ENCODE results near the gene C22orf23. TPM values are rescaled to one million over a fixed set of nuclear protein-coding genes. Genes with fewer than 3 reads are reported as not detected.

C22orf23 gene
- total and polyA plus RNA-seq, 2 of the 4 experiments (the other 2 are of a cell fraction), result 0.39 to 0.54 TPM

- Histone ChIP-seq H3K4me3 (ENCODE audit: insufficient read depth, low read depth, low read length) (no peak overlapping the region), H2BK15ac (ENCODE audit: low read depth, low read length) (no peak overlapping the region), H3K9me1 (ENCODE audit: insufficient read depth, low read length) (no peaks in the 10 kb centered on the region), H3K27ac (ENCODE audit: insufficient read depth, low read length) (no peak overlapping the region), H3K79me1 (ENCODE audit: low read depth in 1 of 2, low read length in 2 of 2) (no peaks in the 10 kb centered on the region), H3K56ac (ENCODE audit: extremely low read depth, insufficient read depth, low read length) (no peak overlapping the region), H3K4ac (ENCODE audit: low read depth, low read length) (no peak overlapping the region), H2AFZ (replicated peaks; ENCODE audit: low read length, poor library complexity) (no peak overlapping the region), H3K9me3 (ENCODE audit: control insufficient read depth, insufficient read depth, low read length) (no peaks in the 10 kb centered on the region), H3K36me3 (ENCODE audit: control insufficient read depth, insufficient read depth, low read length) (no peaks in the 10 kb centered on the region), H4K91ac (ENCODE audit: insufficient read depth, low read depth, low read length) (no peak overlapping the region), H3K14ac (replicated peaks; ENCODE audit: low read depth, low read length) (no peak overlapping the region), H3K23ac (ENCODE audit: low read depth, low read length) (no peak overlapping the region), H4K5ac (ENCODE audit: low read depth, low read length) (no peak overlapping the region), H2AK5ac (ENCODE audit: low read depth, low read length) (no peak overlapping the region), H2BK120ac (ENCODE audit: low read depth, low read length) (no peak overlapping the region), H3K4me2 (ENCODE audit: low read depth, low read length) (no peak overlapping the region), H3K4me1 (ENCODE audit: control insufficient read depth, insufficient read depth, low read length) (no peaks in the 10 kb centered on the region), H2BK5ac (ENCODE audit: low read depth, low read length, poor library complexity, severe bottlenecking) (no peak overlapping the region), H3K27me3 (ENCODE audit: control insufficient read depth, insufficient read depth, low read length) (no peaks in the 10 kb centered on the region), H2BK20ac (ENCODE audit: low read depth, low read length) (no peak overlapping the region), H4K20me1 (ENCODE audit: insufficient read depth, low read length) (no peaks in the 10 kb centered on the region), H3K18ac (ENCODE audit: low read depth, low read length) (no peak overlapping the region), H2AK9ac (replicated peaks; ENCODE audit: low read depth, low read length, poor library complexity) (peak overlapping the region; percentile 24), H4K8ac (ENCODE audit: low read depth in 2 of 2, low read length in 2 of 2) (no peak overlapping the region), H3K9ac (ENCODE audit: low read depth, low read length) (no peak overlapping the region)
- dilution Hi-C loops (cut with HindIII; ENCODE audit: low sequenced_read_pairs, unreplicated experiment) (no loop called here), in situ Hi-C loops (cut with MboI; ENCODE audit: low sequenced_read_pairs) (no loop called here), intact Hi-C loops (cut with micrococcal nuclease) (no loop called here)
- BruUV-seq (replicated peaks), result no TSS peak
- no peak for DNase-seq
- CTCF ChIA-PET, result no interaction called here
- POLR2A ChIA-PET (ENCODE audit: unreplicated experiment), result no interaction called here
- TF ChIP-seq CTCF (conservative IDR thresholded peaks at IDR 0.05; ENCODE audit: low read depth, low read length), result no peak
- no peak for TF ChIP-seq MAZ (IDR thresholded peaks at IDR 0.05; ENCODE audit: borderline replicate concordance, low read depth, low read length)
- TF ChIP-seq BHLHE40 (IDR thresholded peaks at IDR 0.05; ENCODE audit: low read depth, low read length), result no peak
- TF ChIP-seq MAFK (IDR thresholded peaks at IDR 0.05; ENCODE audit: low read depth, low read length), result no peak
- no peak for TF ChIP-seq ELK1 (IDR thresholded peaks at IDR 0.05; ENCODE audit: borderline replicate concordance, low read depth, low read length)
- no peak for TF ChIP-seq RFX5 (IDR thresholded peaks at IDR 0.05; ENCODE audit: low read depth, low read length)
- TF ChIP-seq CHD1 (IDR thresholded peaks at IDR 0.05; ENCODE audit: low read depth, low read length), result no peak
- TF ChIP-seq SMC3 (IDR thresholded peaks at IDR 0.05; ENCODE audit: low read depth, low read length), result no peak
- TF ChIP-seq RCOR1 (IDR thresholded peaks at IDR 0.05; ENCODE audit: insufficient replicate concordance, low read length), result no peak
- no peak for TF ChIP-seq MXI1 (IDR thresholded peaks at IDR 0.05; ENCODE audit: borderline replicate concordance, low read depth, low read length)
- no peak for TF ChIP-seq RAD21 (IDR thresholded peaks at IDR 0.05; ENCODE audit: low read length)
- TF ChIP-seq CEBPB (IDR thresholded peaks at IDR 0.05; ENCODE audit: low read depth, low read length), result no peak
- no peak for TF ChIP-seq NFE2L2 (IDR thresholded peaks at IDR 0.05; ENCODE audit: low read depth, low read length)
- no peak for ATAC-seq (ENCODE audit: low read depth)
- WGBS, 2 experiments (ENCODE audit: extremely low coverage in 2 of 2, insufficient read length in 1 of 2), result 96% methylated on average over 9 of the region's 27 CpGs; no CpG with 5 or more reads in 1 of the 2 experiments
These were observed 32.4 kb upstream of the C22orf23 start for GRCh38 chr22:37985751-37986281.
